K562 (cell line): ENCODE results near the gene CRKL. TPM values are rescaled to one million over a fixed set of nuclear protein-coding genes. Genes with fewer than 3 reads are reported as not detected.

Experiments
- CTBP1 ChIP-seq: fragments of 450-650 bp; IDR thresholded peaks from 2 replicates; pipeline ENCODE4 v1.6.1; 2016; ENCODE audit warnings: borderline replicate concordance
- ETV6 ChIP-seq, 3 experiments: fragments of 150-350 bp in 1 of 3; sonication (generic) in 1 of 3; formaldehyde crosslinking in 1 of 3; IDR thresholded peaks; 2 replicates each; pipeline versions ENCODE4 v1.6.1 to v1.8.0; 2014 to 2022; ENCODE audit warnings: borderline replicate concordance in 2 of 3, low read depth in 2 of 3, antibody characterized with exemption in 1 of 3, low read length in 1 of 3, mild to moderate bottlenecking in 1 of 3, missing genetic modification reagents in 1 of 3
- NR1H2 ChIP-seq: sonication (generic); formaldehyde crosslinking; IDR thresholded peaks from 2 replicates; pipeline ENCODE4 v1.4.0; 2020; ENCODE audit warnings: mild to moderate bottlenecking, missing genetic modification reagents
- PHF8 ChIP-seq: fragments of 200-600 bp; sonication (generic); IDR thresholded peaks from 2 replicates; pipeline ENCODE4 v1.6.1; 2012; ENCODE audit warnings: mixed run types, mild to moderate bottlenecking, inconsistent platforms, low read length, moderate library complexity, borderline replicate concordance
- RAD21 ChIP-seq, 2 experiments: fragments of 250-450 bp in 1 of 2; fragments of 450-650 bp in 1 of 2; sonication (Bioruptor Pico) in 1 of 2; formaldehyde crosslinking in 1 of 2; IDR thresholded peaks in 1 of 2; conservative IDR thresholded peaks in 1 of 2; 2 replicates each; pipeline versions ENCODE4 v1.4.0 to v1.8.0; 2020 to 2022; ENCODE audit warnings: mild to moderate bottlenecking in 2 of 2, moderate library complexity in 1 of 2
- RFX7 ChIP-seq: fragments of 250-450 bp; sonication (Bioruptor Pico); IDR thresholded peaks from 2 replicates; pipeline ENCODE4 v1.5.1; 2021; ENCODE audit warnings: mild to moderate bottlenecking
- SMAD2 ChIP-seq: fragments of 150-350 bp; IDR thresholded peaks from 2 replicates; pipeline ENCODE4 v1.6.1; 2014; ENCODE audit warnings: low read depth, mild to moderate bottlenecking, low read length
- TAF15 ChIP-seq: fragments of 200-400 bp; formaldehyde crosslinking; IDR thresholded peaks from 2 replicates; pipeline ENCODE4 v1.6.1; 2017; ENCODE audit warnings: mild to moderate bottlenecking, low read depth, low read length, moderate library complexity
- TBL1XR1 ChIP-seq, 2 experiments: IDR thresholded peaks; 2 replicates each; pipeline ENCODE4 v1.6.1; 2012; ENCODE audit warnings: improper control_type of control experiment in 2 of 2, low read length in 2 of 2, mild to moderate bottlenecking in 1 of 2
- ZNF354B ChIP-seq: fragments of 250-450 bp; sonication (Bioruptor Pico); IDR thresholded peaks from 2 replicates; pipeline ENCODE4 v1.4.0; 2020
- polyA plus RNA-seq, 8 experiments: library from polyadenylated mRNA; depleted of rRNA in 4 of 8; stranded (reverse) in 5 of 8; unstranded in 3 of 8; fragments of >200 nt; fragmentation: Nextera tagmentation in 2 of 8; fragmentation: Illumina TruSeq in 1 of 8; extraction: Ambion mirVana in 2 of 8; extraction: Trizol in 1 of 8; gene quantifications; 2 replicates each; pipeline versions ENCODE4 v1.2.1 to v1.2.3, GENCODE V29; 2011 to 2014; ENCODE audit warnings: inconsistent platforms in 1 of 8, missing spikeins in 1 of 8
- total RNA-seq, 7 experiments: library from RNA; depleted of rRNA in 6 of 7; stranded (reverse); fragments of >200 nt in 6 of 7; fragmentation: Illumina TruSeq in 2 of 7; extraction: Trizol in 2 of 7; gene quantifications; 2 replicates each; pipeline versions ENCODE4 v1.2.1 to v1.2.3, GENCODE V29; 2011 to 2021; ENCODE audit warnings: low replicate concordance in 1 of 7
- TF ChIP-seq, protein P1 (sequence below): fragments of 250-450 bp; sonication (Bioruptor Pico); IDR thresholded peaks from 2 replicates; pipeline ENCODE4 v1.4.0; 2020
- TF ChIP-seq, protein P2 (sequence below): sonication (generic); formaldehyde crosslinking; IDR thresholded peaks from 2 replicates; pipeline ENCODE4 v1.8.1; 2023; ENCODE audit warnings: mild to moderate bottlenecking, missing genetic modification reagents
- TF ChIP-seq, protein P3 (sequence below), 3 experiments: IDR thresholded peaks in 2 of 3; conservative IDR thresholded peaks in 1 of 3; 2 replicates each; pipeline ENCODE4 v1.5.1; 2011 to 2012; ENCODE audit warnings: low read length in 3 of 3, mild to moderate bottlenecking in 3 of 3, control low read depth in 2 of 3, improper control_type of control experiment in 1 of 3, inconsistent platforms in 1 of 3, low read depth in 1 of 3, mixed read lengths in 1 of 3, moderate library complexity in 1 of 3; ENCODE audit not compliant: insufficient read depth in 2 of 3
- TF ChIP-seq, protein P4 (sequence below): fragments of 450-650 bp; IDR thresholded peaks from 2 replicates; pipeline ENCODE4 v1.6.1; 2016; ENCODE audit warnings: borderline replicate concordance

Gene CRKL
- total and polyA plus RNA-seq, 9 of the 15 experiments (the other 6 are each of a cell fraction or from before 2014, with no cell fraction given): 100 to 263 (median 124) TPM

DNA sequence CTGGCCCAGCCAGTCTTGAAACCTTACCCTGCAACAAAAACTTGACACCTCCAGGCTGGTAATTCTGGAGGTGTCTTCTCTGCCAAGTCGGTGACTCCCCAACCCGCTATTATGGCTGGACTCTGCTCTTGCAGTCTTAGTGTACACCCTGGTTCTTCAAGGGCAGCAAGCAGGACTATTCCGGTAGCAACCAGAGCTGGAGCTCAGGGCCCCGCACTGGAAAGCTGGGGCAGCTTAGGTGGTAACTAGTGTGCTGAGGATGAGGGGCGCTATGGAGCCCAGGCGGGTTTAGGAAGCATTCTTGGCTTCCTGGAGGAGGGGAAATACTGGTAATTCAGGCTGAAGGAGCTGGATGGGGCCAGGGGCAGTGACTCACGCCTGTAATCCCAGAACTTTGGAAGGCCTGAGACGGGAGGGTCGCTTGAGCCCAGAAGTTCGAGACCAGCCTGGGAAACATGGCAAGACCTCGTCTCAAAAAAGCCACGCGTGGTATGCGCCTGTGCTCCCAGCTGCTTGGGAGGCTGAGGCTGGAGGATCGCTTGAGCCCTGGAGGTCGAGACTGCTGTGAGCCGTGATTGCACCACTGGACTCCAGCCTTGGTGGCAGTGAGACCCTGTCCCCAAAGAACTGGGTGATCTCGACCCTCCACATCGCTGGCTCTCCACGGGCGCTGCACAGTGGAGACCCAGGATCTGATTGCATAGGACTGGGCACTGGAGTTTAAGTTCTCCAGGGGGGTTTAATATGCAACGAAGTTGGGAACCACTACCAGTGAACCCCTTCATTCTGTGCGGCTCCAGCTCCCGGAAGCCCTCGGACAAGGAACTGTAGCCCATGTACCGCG, 39.3 kb downstream of the CRKL start (continued):
- TF ChIP-seq, protein P1, sequence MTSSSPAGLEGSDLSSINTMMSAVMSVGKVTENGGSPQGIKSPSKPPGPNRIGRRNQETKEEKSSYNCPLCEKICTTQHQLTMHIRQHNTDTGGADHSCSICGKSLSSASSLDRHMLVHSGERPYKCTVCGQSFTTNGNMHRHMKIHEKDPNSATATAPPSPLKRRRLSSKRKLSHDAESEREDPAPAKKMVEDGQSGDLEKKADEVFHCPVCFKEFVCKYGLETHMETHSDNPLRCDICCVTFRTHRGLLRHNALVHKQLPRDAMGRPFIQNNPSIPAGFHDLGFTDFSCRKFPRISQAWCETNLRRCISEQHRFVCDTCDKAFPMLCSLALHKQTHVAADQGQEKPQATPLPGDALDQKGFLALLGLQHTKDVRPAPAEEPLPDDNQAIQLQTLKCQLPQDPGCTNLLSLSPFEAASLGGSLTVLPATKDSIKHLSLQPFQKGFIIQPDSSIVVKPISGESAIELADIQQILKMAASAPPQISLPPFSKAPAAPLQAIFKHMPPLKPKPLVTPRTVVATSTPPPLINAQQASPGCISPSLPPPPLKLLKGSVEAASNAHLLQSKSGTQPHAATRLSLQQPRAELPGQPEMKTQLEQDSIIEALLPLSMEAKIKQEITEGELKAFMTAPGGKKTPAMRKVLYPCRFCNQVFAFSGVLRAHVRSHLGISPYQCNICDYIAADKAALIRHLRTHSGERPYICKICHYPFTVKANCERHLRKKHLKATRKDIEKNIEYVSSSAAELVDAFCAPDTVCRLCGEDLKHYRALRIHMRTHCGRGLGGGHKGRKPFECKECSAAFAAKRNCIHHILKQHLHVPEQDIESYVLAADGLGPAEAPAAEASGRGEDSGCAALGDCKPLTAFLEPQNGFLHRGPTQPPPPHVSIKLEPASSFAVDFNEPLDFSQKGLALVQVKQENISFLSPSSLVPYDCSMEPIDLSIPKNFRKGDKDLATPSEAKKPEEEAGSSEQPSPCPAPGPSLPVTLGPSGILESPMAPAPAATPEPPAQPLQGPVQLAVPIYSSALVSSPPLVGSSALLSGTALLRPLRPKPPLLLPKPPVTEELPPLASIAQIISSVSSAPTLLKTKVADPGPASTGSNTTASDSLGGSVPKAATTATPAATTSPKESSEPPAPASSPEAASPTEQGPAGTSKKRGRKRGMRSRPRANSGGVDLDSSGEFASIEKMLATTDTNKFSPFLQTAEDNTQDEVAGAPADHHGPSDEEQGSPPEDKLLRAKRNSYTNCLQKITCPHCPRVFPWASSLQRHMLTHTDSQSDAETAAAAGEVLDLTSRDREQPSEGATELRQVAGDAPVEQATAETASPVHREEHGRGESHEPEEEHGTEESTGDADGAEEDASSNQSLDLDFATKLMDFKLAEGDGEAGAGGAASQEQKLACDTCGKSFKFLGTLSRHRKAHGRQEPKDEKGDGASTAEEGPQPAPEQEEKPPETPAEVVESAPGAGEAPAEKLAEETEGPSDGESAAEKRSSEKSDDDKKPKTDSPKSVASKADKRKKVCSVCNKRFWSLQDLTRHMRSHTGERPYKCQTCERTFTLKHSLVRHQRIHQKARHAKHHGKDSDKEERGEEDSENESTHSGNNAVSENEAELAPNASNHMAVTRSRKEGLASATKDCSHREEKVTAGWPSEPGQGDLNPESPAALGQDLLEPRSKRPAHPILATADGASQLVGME: no peak
- no peak for TF ChIP-seq NR1H2 (CRISPR knock-in tag)
- TF ChIP-seq TAF15: no peak
- no peak for TF ChIP-seq TBL1XR1 (IDR thresholded peaks at IDR 0.05; ENCODE audit: low read length in 2 of 2)
- TF ChIP-seq RFX7 (CRISPR knock-in tag): no peak
- TF ChIP-seq, protein P2, sequence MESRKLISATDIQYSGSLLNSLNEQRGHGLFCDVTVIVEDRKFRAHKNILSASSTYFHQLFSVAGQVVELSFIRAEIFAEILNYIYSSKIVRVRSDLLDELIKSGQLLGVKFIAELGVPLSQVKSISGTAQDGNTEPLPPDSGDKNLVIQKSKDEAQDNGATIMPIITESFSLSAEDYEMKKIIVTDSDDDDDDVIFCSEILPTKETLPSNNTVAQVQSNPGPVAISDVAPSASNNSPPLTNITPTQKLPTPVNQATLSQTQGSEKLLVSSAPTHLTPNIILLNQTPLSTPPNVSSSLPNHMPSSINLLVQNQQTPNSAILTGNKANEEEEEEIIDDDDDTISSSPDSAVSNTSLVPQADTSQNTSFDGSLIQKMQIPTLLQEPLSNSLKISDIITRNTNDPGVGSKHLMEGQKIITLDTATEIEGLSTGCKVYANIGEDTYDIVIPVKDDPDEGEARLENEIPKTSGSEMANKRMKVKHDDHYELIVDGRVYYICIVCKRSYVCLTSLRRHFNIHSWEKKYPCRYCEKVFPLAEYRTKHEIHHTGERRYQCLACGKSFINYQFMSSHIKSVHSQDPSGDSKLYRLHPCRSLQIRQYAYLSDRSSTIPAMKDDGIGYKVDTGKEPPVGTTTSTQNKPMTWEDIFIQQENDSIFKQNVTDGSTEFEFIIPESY (CRISPR knock-in tag): peak; percentile 96
- TF ChIP-seq SMAD2: no peak
- TF ChIP-seq ETV6 (IDR thresholded peaks at IDR 0.05; ENCODE audit: borderline replicate concordance in 1 of 2, low read depth in 2 of 2, low read length in 1 of 2): no peak
- no peak for TF ChIP-seq ETV6 (CRISPR knock-in tag; IDR thresholded peaks at IDR 0.05; ENCODE audit: borderline replicate concordance)
- TF ChIP-seq, protein P3, sequence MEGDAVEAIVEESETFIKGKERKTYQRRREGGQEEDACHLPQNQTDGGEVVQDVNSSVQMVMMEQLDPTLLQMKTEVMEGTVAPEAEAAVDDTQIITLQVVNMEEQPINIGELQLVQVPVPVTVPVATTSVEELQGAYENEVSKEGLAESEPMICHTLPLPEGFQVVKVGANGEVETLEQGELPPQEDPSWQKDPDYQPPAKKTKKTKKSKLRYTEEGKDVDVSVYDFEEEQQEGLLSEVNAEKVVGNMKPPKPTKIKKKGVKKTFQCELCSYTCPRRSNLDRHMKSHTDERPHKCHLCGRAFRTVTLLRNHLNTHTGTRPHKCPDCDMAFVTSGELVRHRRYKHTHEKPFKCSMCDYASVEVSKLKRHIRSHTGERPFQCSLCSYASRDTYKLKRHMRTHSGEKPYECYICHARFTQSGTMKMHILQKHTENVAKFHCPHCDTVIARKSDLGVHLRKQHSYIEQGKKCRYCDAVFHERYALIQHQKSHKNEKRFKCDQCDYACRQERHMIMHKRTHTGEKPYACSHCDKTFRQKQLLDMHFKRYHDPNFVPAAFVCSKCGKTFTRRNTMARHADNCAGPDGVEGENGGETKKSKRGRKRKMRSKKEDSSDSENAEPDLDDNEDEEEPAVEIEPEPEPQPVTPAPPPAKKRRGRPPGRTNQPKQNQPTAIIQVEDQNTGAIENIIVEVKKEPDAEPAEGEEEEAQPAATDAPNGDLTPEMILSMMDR (IDR thresholded peaks at IDR 0.05 in 2 of 3, conservative IDR thresholded peaks at IDR 0.05 in 1 of 3; ENCODE audit: insufficient read depth in 2 of 3, low read depth in 1 of 3, low read length in 3 of 3): peak in 2 of 3 experiments; percentile 13 to 15; a peak in 2 of 6 replicates
- TF ChIP-seq PHF8: no peak
- TF ChIP-seq RAD21 (CRISPR knock-in tag; conservative IDR thresholded peaks at IDR 0.05 in 1 of 2, IDR thresholded peaks at IDR 0.05 in 1 of 2): no peak
- TF ChIP-seq, protein P4, sequence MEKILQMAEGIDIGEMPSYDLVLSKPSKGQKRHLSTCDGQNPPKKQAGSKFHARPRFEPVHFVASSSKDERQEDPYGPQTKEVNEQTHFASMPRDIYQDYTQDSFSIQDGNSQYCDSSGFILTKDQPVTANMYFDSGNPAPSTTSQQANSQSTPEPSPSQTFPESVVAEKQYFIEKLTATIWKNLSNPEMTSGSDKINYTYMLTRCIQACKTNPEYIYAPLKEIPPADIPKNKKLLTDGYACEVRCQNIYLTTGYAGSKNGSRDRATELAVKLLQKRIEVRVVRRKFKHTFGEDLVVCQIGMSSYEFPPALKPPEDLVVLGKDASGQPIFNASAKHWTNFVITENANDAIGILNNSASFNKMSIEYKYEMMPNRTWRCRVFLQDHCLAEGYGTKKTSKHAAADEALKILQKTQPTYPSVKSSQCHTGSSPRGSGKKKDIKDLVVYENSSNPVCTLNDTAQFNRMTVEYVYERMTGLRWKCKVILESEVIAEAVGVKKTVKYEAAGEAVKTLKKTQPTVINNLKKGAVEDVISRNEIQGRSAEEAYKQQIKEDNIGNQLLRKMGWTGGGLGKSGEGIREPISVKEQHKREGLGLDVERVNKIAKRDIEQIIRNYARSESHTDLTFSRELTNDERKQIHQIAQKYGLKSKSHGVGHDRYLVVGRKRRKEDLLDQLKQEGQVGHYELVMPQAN: no peak
- no peak for TF ChIP-seq ZNF354B
- no peak for TF ChIP-seq CTBP1
